ENCODE measurements around the gene TAPT1.

The TAPT1 gene

GRCh38 chr4:16245241-16245640, 19.0 kb upstream of the TAPT1 start:
- no peak for DNase-seq

- no peak for DNase-seq
These were observed 17.0 kb upstream of the TAPT1 start for GRCh38 chr4:16243285-16243684.

DNA sequence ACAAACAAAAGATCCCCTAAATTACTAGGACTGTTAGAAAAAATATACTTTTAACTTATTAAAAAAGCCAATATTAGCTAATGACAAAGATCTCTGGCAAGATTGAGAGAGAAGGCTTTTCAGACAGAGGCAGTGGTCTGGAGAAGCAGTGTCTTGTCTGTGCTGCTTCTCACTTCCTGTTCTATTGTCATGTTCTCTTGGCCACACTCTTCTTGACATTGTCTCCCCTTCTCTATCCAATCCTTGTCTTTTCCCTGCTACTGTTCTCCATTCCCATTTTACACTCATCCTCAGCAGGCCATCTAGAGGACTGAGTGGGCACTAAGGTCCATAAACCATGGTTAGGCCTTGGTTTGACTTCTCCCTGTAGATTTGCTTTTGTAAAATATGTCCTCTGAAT, 14.0 kb upstream of the TAPT1 start:
- DNase-seq: no peak

DNA sequence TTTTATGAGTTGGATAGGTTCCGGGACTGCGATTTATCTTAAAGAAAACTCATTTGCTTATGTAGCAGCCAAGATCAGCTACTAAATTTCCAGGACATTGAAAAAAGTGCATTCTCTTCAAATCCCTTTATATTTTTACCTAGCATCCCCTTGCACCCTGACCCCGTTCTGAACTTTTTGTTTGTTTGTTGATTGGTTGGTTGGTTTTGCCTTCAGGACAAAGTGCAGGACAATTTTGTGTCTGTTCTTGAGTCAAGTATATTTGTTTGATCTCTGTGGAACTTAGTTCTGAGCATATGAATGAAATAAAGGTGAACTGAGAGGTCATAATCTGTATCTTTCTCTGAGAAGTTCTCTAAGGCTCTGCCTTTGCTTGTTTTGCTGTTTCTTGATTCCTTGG, 12.8 kb upstream of the TAPT1 start:
- no peak for DNase-seq

- DNase-seq: no peak
These were observed 12.1 kb upstream of the TAPT1 start for GRCh38 chr4:16238327-16238726.

- DNase-seq: no peak
These were observed 11.4 kb upstream of the TAPT1 start for GRCh38 chr4:16237715-16238114.

DNA sequence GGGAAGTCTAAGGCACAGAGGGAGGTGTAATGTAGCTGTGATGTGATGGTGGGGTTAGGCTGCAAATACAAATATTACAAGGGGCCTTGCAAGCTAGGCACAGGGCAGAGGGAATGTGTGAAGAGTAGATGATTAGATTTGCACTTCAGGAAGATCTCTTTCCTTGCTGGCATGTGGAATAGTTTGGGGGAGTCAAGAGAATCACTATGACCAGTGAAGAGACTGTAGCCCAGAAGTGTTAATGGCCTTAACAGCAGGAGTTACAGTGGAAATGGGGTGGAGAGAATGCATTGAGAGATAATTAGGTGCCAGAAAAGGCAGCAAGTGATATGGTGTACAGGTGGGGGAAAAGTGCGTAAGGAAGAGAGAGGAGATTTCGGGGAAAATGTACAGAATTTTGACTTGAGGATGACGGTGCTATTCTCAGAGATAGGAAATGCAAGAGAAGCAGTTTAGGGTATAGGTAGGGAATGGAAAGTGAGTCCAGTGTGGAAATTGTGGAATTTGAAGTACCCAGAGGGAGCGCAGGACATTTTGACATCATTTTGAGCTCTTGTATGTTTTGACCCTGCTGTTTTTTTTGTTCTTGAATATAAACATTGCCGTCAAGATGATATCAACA, 10.2 kb upstream of the TAPT1 start:
- DNase-seq: no peak

GRCh38 chr4:16235209-16235608, 8.9 kb upstream of the TAPT1 start:
- DNase-seq: no peak

DNA sequence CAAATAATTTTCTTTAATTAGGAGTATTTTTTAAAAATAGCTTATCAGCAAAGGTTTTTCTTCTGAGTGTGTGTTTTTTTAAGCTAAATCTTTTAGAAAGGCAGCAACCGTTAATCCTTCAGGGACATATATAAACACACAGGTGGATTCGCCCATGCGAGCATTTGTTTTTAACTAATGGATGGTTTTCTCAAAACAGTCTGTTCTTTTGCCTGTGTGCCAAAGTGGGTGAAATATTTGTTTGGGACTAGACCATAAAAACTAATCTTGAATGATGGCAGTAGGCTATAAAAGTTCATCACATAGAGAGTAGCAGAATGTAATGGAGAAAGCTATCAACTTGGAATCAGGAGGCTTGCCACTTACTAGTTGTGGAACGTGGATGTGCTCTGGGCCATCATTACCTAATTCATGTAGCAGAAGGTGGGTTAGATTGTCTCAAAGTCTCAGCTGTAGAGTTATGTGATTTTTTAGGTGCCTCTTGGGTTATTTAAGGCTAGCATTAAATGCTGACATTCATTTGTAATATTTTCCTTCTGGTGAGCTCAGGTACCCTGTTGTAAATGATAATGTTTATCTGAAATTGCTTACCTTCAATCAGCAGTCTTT, 7.4 kb upstream of the TAPT1 start:
- DNase-seq: no peak

DNA sequence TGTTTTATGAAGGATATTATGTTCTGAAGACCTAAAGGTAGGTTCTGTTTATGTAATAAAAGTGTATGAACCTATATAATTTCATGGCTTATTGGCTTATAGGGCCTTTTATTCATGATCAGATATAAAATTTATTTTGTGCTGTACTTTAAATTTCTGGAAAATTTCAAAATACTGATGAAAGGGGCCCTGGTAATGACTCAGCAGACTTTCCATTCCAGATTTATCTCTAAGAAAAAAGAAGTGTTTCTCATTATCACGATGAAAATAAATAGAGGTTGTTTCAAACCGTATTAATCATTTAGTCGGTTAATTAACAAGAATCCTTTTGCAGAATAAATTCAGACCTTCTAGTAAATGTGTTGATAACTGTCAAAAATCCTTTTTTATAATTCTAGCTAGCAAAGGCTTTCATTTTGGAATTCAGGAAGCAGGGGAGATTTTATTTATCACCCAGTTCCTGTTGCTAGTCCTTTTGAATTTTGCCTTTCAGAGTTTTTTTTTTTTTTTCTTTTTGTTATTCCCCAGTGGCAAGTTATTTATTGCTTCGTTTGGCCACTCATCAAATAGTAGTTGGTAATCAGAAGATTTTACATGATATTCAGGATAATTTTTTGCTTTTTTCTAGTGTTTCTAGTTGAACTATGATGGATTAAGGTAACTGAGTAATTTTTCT, 5.4 kb upstream of the TAPT1 start:
- no peak for DNase-seq

- no peak for DNase-seq
These were observed 4.0 kb upstream of the TAPT1 start for GRCh38 chr4:16230308-16230707.

- no peak for DNase-seq
These were observed 3.3 kb upstream of the TAPT1 start for GRCh38 chr4:16229604-16230003.

GRCh38 chr4:16227462-16227868, 1.2 kb upstream of the TAPT1 start:
- DNase-seq: no peak

- DNase-seq: peak; percentile 29
These were observed 668 bp upstream of the TAPT1 start for GRCh38 chr4:16226816-16227461.

GRCh38 chr4:16225167-16225862, 956 bp downstream of the TAPT1 start:
- DNase-seq: no peak

DNA sequence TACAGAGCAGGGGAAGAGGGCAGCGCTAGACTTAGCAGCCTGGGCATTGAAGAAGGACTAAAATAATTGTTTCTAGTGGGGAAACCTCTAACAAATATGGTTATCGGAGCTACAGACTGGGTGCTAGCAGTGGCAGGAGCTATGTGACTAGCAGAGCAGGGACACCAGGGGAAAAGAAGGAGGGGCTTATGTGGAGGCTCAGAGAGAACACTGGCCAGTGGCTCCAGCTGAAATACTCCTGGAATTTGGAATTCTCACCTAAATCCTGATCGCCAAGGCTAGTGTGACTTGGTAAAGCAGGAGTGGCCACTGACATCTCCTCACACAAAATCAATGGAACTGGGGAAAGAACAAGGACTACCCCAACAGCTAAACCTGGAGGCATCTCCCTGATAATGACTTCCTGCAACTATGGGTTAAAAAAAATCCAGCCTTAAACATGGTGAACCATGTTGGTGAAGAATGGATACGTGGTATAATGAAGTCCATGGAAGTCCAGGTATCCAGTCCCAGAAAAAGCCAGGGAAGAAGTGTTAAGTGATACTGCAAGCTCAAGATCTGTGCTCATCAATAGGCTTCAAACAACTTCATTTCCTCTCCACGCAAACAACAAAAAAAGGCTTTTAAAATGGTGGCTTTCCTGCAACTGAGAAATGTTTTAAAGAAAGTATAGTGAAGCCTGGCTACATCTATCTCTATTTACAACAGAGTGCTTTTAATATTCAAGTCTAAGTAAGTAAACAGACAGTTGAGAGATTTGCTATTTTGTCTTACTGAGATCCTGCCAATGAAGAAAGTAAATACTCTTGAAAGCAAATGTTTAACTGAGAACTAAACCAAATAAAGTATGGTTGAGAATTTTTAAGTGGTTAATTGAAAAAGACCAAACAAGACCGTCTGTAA, 1.8 kb downstream of the TAPT1 start:
- DNase-seq: no peak

DNA sequence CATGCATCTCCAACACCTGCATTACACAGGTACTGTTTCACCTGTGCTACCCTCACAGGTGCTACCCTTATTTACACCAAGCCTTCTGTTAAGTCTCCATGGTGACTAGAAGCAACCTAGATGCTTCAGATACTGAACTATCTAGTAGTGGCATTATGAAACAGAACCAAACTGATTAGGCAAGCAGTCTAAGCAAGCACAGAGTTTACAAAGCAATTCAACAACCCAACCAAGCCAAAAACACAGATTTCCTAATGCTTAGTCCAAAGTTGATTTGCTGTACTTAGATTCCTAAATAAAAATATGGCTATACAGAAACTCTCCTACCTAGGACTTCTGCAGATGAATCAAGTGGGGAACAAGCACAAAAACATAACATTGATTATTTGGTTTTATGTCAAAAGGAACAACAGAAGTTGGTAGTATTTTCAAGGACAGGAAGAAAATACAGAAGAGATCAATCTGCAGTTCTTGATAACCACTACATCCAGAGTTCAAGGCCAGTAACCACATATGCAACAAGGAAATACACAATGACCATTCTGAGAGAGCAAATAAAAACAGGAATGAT, 3.2 kb downstream of the TAPT1 start:
- DNase-seq: no peak

DNA sequence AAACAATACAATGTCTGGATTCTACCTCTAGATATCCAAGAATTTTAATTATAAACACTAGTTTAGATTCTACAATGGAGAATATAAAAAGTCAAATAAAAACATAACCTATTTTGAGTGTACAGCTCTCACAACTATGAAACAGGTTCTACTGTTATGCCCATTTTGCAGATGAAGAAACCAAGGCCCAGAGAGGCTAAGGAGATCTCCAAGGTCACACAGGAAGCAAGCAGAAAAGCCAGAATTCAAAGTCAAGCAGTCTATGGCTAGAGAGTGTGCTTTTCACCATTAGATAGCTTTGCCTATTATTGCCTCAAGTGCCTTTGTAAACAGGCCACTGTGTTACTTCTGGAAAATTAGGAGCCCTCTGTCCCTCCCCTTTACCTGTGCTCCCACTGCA, 7.3 kb downstream of the TAPT1 start:
- no peak for DNase-seq

- no peak for DNase-seq
These were observed 8.8 kb downstream of the TAPT1 start for GRCh38 chr4:16217300-16218051.

DNA sequence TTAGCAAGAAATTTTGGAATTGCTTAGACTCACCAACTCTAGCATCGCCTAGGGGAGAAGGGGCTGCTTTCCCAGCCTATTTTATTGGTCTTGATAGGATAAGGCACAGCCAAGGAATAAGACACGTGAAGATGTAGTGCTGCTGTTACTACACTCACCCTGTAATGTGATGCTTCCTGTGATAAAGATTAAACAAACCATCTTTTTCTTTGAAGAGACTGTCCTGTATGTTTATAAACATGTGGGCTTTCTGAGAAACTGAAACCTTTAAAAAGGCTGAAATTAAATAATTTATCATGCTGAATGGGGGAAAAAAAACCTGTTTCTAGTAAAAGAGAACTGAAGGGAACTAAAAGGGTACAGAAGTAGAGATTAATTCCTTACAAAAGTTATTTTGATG, 13.2 kb downstream of the TAPT1 start:
- no peak for DNase-seq

DNA sequence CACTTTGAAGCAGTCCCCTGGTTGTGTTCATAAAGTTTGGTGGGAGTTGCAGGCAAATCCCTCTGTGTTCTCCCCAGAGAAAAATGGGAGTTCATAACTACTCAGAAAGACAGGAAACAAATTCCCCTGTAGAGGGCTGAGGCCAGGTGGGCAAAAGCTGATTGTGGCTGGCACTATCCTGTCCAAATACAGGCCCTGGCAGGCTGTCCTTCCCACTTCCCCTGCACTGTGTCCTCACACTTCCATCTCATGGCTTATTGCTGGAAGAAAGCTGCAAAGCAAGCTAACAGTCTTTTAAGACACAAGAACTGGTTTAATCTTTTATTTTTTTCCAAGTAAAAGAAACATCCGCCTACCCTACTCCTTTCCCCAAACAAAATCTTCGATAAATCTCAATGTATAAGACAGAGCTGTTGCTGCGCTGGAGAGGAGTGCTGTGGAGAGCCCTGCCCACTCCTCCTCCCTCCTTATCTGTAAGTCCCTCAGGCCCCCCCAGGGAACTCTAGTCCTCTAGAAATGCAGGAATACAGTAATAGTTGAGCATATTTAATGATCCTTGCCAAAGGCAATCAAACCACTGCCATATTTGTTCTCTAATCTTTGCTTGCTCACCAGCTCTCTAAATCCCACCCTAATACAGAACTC, 14.0 kb downstream of the TAPT1 start:
- no peak for DNase-seq
